SK-N-SH (cell line): ENCODE results near the gene MMP23B. TPM values are rescaled to one million over a fixed set of nuclear protein-coding genes. Genes with fewer than 3 reads are reported as not detected.
"Not testable (repeated sequence)": the region's sequence is repeated elsewhere in the genome, so short reads cannot be mapped to it uniquely, and the experiment has no call there.

Experiments
- CTCF ChIA-PET: fragments of 300-600, 350-600 bp; formaldehyde crosslinking; extraction: SDS; loops from one replicate; lab custom pipeline; 2021; lab: Yijun Ruan, JAX
- POLR2A ChIA-PET: fragments of 350-600 bp; sonication (Branson Sonifier 250); formaldehyde crosslinking; extraction: SDS; loops from one replicate; lab custom pipeline; 2020; ENCODE audit warnings: antibody characterized with exemption, inconsistent platforms; lab: Yijun Ruan, JAX
- DNase-seq: peaks from one replicate; pipeline ENCODE4 v3.0.0; 2012
- H2AFZ ChIP-seq: fragments of 200-600 bp; sonication (generic); 2 replicates; pipeline ENCODE4 v1.8.1; 2016; ENCODE audit warnings: antibody characterized with exemption, mild to moderate bottlenecking, low read depth
- H3F3A ChIP-seq: fragments of 200-600 bp; sonication (generic); replicated peaks from 2 replicates; pipeline ENCODE3; 2016; ENCODE audit warnings: antibody characterized with exemption, mild to moderate bottlenecking; ENCODE audit not compliant: insufficient read depth
- H3K27ac ChIP-seq, 2 experiments: fragments of 200-500 bp in 1 of 2; fragments of 200-600 bp in 1 of 2; sonication (Bioruptor generic) in 1 of 2; sonication (generic), shearing (Covaris generic) in 1 of 2; 2 replicates each; pipeline versions ENCODE4 v1.5.1 to v1.6.1; 2014 to 2016; ENCODE audit warnings: low read depth in 2 of 2, inconsistent platforms in 1 of 2, low read length in 1 of 2, mild to moderate bottlenecking in 1 of 2, mixed read lengths in 1 of 2
- H3K27me3 ChIP-seq: fragments of 200-600 bp; sonication (generic), shearing (Covaris generic); 2 replicates; pipeline ENCODE4 v1.6.1; 2016; ENCODE audit warnings: mixed run types; ENCODE audit not compliant: insufficient read depth
- H3K36me3 ChIP-seq, 2 experiments: fragments of 200-500 bp in 1 of 2; fragments of 200-600 bp in 1 of 2; sonication (Bioruptor generic) in 1 of 2; sonication (generic) in 1 of 2; replicated peaks in 1 of 2; 2 replicates each; pipeline versions ENCODE3 to v1.5.1; 2014 to 2016; ENCODE audit warnings: low read length in 1 of 2, mild to moderate bottlenecking in 1 of 2; ENCODE audit not compliant: insufficient read depth in 2 of 2, control insufficient read depth in 1 of 2
- H3K4me1 ChIP-seq, 2 experiments: fragments of 200-500 bp in 1 of 2; fragments of 200-600 bp in 1 of 2; sonication (Bioruptor generic) in 1 of 2; sonication (generic), shearing (Covaris generic) in 1 of 2; 2 replicates each; pipeline versions ENCODE4 v1.5.1 to v1.6.1; 2014 to 2016; ENCODE audit warnings: low read depth in 1 of 2, low read length in 1 of 2, mixed run types in 1 of 2; ENCODE audit not compliant: insufficient read depth in 2 of 2, control insufficient read depth in 1 of 2
- H3K4me2 ChIP-seq: fragments of 200-600 bp; sonication (generic), shearing (Covaris generic); 2 replicates; pipeline ENCODE4 v1.6.1; 2017; ENCODE audit warnings: mixed run types
- H3K4me3 ChIP-seq, 2 experiments: fragments of 200-500 bp in 1 of 2; fragments of 200-600 bp in 1 of 2; sonication (Bioruptor generic) in 1 of 2; sonication (generic), shearing (Covaris generic) in 1 of 2; 2 replicates each; pipeline versions ENCODE4 v1.5.1 to v1.8.1; 2014 to 2016; ENCODE audit warnings: low read depth in 2 of 2, inconsistent platforms in 1 of 2, low read length in 1 of 2, mild to moderate bottlenecking in 1 of 2, mixed read lengths in 1 of 2, moderate library complexity in 1 of 2
- H3K79me2 ChIP-seq: fragments of 200-600 bp; sonication (generic); 2 replicates; pipeline ENCODE4 v1.8.1; 2017; ENCODE audit warnings: mild to moderate bottlenecking; ENCODE audit not compliant: insufficient read depth
- H3K9ac ChIP-seq: fragments of 200-600 bp; sonication (generic); 2 replicates; pipeline ENCODE4 v1.6.1; 2017; ENCODE audit warnings: mixed run types
- H3K9me2 ChIP-seq: fragments of 200-600 bp; sonication (generic); 2 replicates; pipeline ENCODE4 v1.6.1; 2017; ENCODE audit warnings: mixed run types
- H3K9me3 ChIP-seq: fragments of 200-600 bp; sonication (generic); 2 replicates; pipeline ENCODE4 v1.6.1; 2017; ENCODE audit warnings: mixed run types, mild to moderate bottlenecking, moderate library complexity
- H4K20me1 ChIP-seq: fragments of 200-600 bp; sonication (generic); 2 replicates; pipeline ENCODE4 v1.6.1; 2017; ENCODE audit warnings: mild to moderate bottlenecking, mixed run types; ENCODE audit not compliant: insufficient read depth
- ELF1 ChIP-seq: IDR thresholded peaks from 2 replicates; pipeline ENCODE4 v1.4.0; 2012
- GABPA ChIP-seq: IDR thresholded peaks from 2 replicates; pipeline ENCODE4 v1.4.0; 2012; ENCODE audit warnings: low read depth, mild to moderate bottlenecking
- MAX ChIP-seq: IDR thresholded peaks from 2 replicates; pipeline ENCODE4 v1.4.0; 2012; ENCODE audit warnings: low read depth
- MXI1 ChIP-seq: IDR thresholded peaks from 2 replicates; pipeline ENCODE4 v1.6.1; 2012; ENCODE audit warnings: mild to moderate bottlenecking, low read depth, low read length, improper control_type of control experiment
- NFIC ChIP-seq: IDR thresholded peaks from 2 replicates; pipeline ENCODE4 v1.4.0; 2012; ENCODE audit warnings: borderline replicate concordance
- NRF1 ChIP-seq: IDR thresholded peaks from 2 replicates; pipeline ENCODE4 v1.6.1; 2012; ENCODE audit warnings: low read depth, mild to moderate bottlenecking, low read length
- TAF1 ChIP-seq: IDR thresholded peaks from 2 replicates; pipeline ENCODE4 v1.6.1; 2012; ENCODE audit warnings: low read depth, mild to moderate bottlenecking, low read length, moderate library complexity, borderline replicate concordance
- ZBTB33 ChIP-seq: IDR thresholded peaks from 2 replicates; pipeline ENCODE4 v1.4.0; 2012; ENCODE audit warnings: low read depth, borderline replicate concordance
- WGBS: methylation state at CpG from one replicate; pipeline ENCODE4 v1.1.6; 2017; ENCODE audit warnings: low lambda C conversion rate; 5-methylcytosine and 5-hydroxymethylcytosine counted together
- polyA plus RNA-seq, 3 experiments: library from polyadenylated mRNA; depleted of rRNA; stranded (reverse); fragments of >200 nt; gene quantifications; 2 replicates each; pipeline ENCODE4 v1.2.3, GENCODE V29; 2012
- TF ChIP-seq, protein P1 (sequence below): fragments of 200-600 bp; sonication (generic); IDR thresholded peaks from 2 replicates; pipeline ENCODE4 v1.6.1; 2017; ENCODE audit warnings: antibody characterized with exemption, mild to moderate bottlenecking, moderate library complexity

The MMP23B gene
- polyA plus RNA-seq, 1 of the 3 experiments (the other 2 are of a cell fraction), result 1.2 TPM

DNA sequence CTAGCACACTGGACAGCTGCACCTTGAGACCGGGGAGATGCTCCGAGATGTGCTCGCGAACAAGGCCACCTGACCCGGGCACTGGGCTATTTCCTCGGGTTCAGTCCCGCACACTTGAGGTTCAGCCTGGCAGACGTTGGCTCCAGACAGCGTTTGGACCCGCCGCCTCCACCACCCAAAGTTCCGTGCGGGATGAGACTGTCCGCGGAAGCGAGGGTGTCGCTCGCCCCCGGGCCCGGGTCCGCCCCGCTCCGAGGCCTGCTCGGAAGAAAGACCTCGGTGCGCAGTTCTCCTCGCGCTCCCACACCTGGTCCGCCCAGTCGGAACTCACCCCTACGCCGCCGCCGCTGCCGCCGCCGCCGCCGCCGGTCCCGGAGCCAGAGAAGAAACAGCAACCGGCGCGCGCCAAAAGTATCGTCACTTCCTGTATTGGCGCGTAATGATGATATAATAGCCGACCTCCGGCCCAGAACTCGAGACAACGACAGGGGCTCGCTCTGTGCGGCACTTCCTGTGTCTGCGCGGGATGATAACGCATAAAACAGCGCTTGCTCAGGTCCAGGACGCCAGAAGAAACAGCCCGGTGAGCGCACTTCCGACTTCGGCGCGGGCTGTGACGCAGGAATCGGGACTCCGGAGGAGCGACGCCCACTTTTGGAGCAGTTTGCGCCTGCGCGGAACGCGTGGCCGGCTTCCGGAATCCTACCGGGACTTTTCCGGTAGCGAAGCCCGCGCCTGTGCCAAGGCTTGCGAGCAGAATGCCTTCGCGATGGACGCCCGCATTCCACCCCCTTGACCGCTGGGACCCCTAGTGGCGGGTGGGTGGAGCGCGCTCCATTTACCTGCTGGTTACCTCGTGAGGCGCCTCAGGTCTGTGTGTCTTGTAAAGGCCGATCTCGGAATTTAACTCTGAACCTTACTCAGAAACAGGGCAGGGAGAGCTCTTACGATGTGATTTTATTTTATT lies 26.9 kb downstream of the MMP23B start, which contains the start of gene CDK11B:
CDK11B (minus strand) TSS at position 422 of the 967 bp plus-strand sequence. CDS start 1,519 bp downstream, outside the sequence.
- POLR2A ChIA-PET, result not testable (repeated sequence)

DNA sequence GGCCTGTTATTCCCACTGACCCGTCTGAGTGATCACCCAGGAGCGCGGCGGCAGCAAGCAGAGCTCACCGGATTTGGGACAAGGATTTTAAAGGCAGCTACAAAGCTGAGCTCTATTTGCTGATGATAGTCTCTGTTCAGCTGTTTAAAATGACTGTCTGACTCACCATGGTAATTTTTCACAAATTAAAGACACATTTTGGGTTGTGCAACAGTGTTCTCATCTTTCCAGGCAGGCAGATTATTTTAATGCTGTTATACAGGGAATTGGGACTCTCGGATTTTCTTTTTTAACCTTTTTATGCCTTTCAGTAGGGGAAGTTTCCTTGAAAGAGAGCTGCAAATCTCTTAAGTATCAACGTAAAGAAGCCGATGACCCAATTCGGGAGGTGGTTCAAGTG lies 30.4 kb downstream of the MMP23B start:
- POLR2A ChIA-PET, H3K27me3 ChIP-seq, H3K79me2 ChIP-seq, H3K4me2 ChIP-seq, H3K4me3 ChIP-seq, CTCF ChIA-PET, H3K9me2 ChIP-seq, H4K20me1 ChIP-seq, H2AFZ ChIP-seq, H3K9ac ChIP-seq, H3F3A ChIP-seq, H3K9me3 ChIP-seq, H3K4me1 ChIP-seq, DNase-seq: not testable (repeated sequence)
- H3K36me3 ChIP-seq, result peaks cover 0 to 19% of the 10 kb centered on the region in 2 experiments
- WGBS, result 64% methylated on average over 4 of the region's 9 CpGs
- peak overlapping the region in 1 of 2 experiments; percentile 41; a peak in 1 of 4 replicates for H3K27ac ChIP-seq

More for the DNA sequence above, 26.9 kb downstream of the MMP23B start, which contains the start of gene CDK11B:
- H3K36me3 ChIP-seq, result peaks cover 18 to 29% of the 10 kb centered on the region in 2 experiments
- H3K4me3 ChIP-seq, result peak within 1 kb of the TSS; percentile 64 to 73
- H3K4me1 ChIP-seq, H4K20me1 ChIP-seq, CTCF ChIA-PET: not testable (repeated sequence)
- peaks cover 34% of the 10 kb centered on the region for H3K79me2 ChIP-seq
- TF ChIP-seq ZBTB33, result peak; percentile 55; the same call in 1 of the 2 replicates
- TF ChIP-seq, protein P1, sequence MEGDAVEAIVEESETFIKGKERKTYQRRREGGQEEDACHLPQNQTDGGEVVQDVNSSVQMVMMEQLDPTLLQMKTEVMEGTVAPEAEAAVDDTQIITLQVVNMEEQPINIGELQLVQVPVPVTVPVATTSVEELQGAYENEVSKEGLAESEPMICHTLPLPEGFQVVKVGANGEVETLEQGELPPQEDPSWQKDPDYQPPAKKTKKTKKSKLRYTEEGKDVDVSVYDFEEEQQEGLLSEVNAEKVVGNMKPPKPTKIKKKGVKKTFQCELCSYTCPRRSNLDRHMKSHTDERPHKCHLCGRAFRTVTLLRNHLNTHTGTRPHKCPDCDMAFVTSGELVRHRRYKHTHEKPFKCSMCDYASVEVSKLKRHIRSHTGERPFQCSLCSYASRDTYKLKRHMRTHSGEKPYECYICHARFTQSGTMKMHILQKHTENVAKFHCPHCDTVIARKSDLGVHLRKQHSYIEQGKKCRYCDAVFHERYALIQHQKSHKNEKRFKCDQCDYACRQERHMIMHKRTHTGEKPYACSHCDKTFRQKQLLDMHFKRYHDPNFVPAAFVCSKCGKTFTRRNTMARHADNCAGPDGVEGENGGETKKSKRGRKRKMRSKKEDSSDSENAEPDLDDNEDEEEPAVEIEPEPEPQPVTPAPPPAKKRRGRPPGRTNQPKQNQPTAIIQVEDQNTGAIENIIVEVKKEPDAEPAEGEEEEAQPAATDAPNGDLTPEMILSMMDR, result peak; percentile 40
- peak; percentile 90 for TF ChIP-seq ELF1
- 0 out of 2 replicates have a peak, but pooled peaks have one; percentile 13 for TF ChIP-seq MAX
- 0 out of 2 replicates have a peak, but pooled peaks have one; percentile 4 for TF ChIP-seq NFIC
- peak; percentile 32; the same call in 1 of the 2 replicates for TF ChIP-seq NRF1
- TF ChIP-seq MXI1, result peak; percentile 26; the same call in 1 of the 2 replicates
- 0 out of 2 replicates have a peak, but pooled peaks have one; percentile 36 for TF ChIP-seq TAF1
- TF ChIP-seq GABPA, result peak; percentile 81
- TF ChIP-seq, all 33 proteins: peak for 9; not testable (repeated sequence) for 24
- peak within 1 kb of the TSS; percentile 70 for H2AFZ ChIP-seq
- H3K9me3 ChIP-seq, H3K27me3 ChIP-seq, H3K9me2 ChIP-seq, H3F3A ChIP-seq: not testable (repeated sequence)
- whole genome bisulfite sequencing, result 0% methylated on average over 10 of the region's 96 CpGs
- H3K4me2 ChIP-seq, result peak within 1 kb of the TSS; percentile 47; the same call in 1 of the 2 replicates
- peak within 1 kb of the TSS; percentile 85 for H3K9ac ChIP-seq
- H3K27ac ChIP-seq, result peak within 1 kb of the TSS; percentile 99
- peak; percentile 91 for DNase-seq

GRCh38 chr1:1662830-1663560 lies 31.0 kb downstream of the MMP23B start:
- H2AFZ ChIP-seq, H3K9ac ChIP-seq, H3K4me2 ChIP-seq, H3K4me1 ChIP-seq, H3K9me2 ChIP-seq, POLR2A ChIA-PET, H3K9me3 ChIP-seq, H3K27me3 ChIP-seq, H3K79me2 ChIP-seq, H3K4me3 ChIP-seq, CTCF ChIA-PET, DNase-seq, H4K20me1 ChIP-seq, H3F3A ChIP-seq: not testable (repeated sequence)
- peak overlapping the region in 1 of 2 experiments; percentile 41; a peak in 1 of 4 replicates for H3K27ac ChIP-seq
- WGBS, result 78% methylated on average over 14 of the region's 15 CpGs
- peaks cover 0 to 22% of the 10 kb centered on the region in 2 experiments for H3K36me3 ChIP-seq
